HepG2 (cell line): ENCODE data around the gene GLRA3. TPM values are rescaled to one million over a fixed set of nuclear protein-coding genes. Genes with fewer than 3 reads are reported as not detected.

Source experiments
- ATAC-seq: fragments of 200-7000 bp; cut with Tn5 transposase; 3 replicates; pipeline ENCODE4 v1.9.1; 2020; ENCODE audit warnings: mild to moderate bottlenecking, moderate library complexity
- BruUV-seq: library from RNA; stranded (reverse); fragments of 400-500 nt; replicated peaks from 2 replicates; lab custom pipeline; 2021; lab: Mats Ljungman, UMichigan
- CTCF ChIA-PET: fragments of 300-600 bp; formaldehyde crosslinking; extraction: SDS; loops from one replicate; lab custom pipeline; 2021; ENCODE audit warnings: low total read pairs, inconsistent platforms, low intra/inter-chr PET ratio; lab: Yijun Ruan, JAX
- POLR2A ChIA-PET: fragments of 350-600 bp; sonication (Branson Sonifier 250); formaldehyde crosslinking; loops from one replicate; lab custom pipeline; 2020; ENCODE audit warnings: antibody characterized with exemption, inconsistent platforms; lab: Yijun Ruan, JAX
- DNase-seq: peaks from one replicate; pipeline ENCODE4 v3.0.0-alpha.2; 2015; ENCODE audit warnings: low spot score
- FAIRE-seq: peaks from 3 replicates; lab custom pipeline; 2011; peaks lifted over from hg19 to GRCh38; lab: Jason Lieb, UNC
- H2AFZ ChIP-seq: one replicate; pipeline ENCODE4 v1.6.1; 2011; ENCODE audit warnings: low read length, inconsistent platforms
- H3K27ac ChIP-seq: fragments of 300-600 bp; 3 replicates; pipeline ENCODE4 v1.8.0; 2011; ENCODE audit warnings: mixed run types, mild to moderate bottlenecking, mixed read lengths, low read length, inconsistent platforms; ENCODE audit not compliant: insufficient read depth; ENCODE audit errors: extremely low read length
- H3K27me3 ChIP-seq, 2 experiments: fragments of 200-600 bp in 1 of 2; 2 replicates in 1 of 2; 3 replicates in 1 of 2; pipeline versions ENCODE4 v1.6.0 to v1.8.0; 2011; ENCODE audit warnings: low read length in 2 of 2, mild to moderate bottlenecking in 2 of 2, moderate library complexity in 2 of 2, inconsistent platforms in 1 of 2; ENCODE audit not compliant: insufficient read depth in 2 of 2, control insufficient read depth in 1 of 2
- H3K36me3 ChIP-seq, 2 experiments: fragments of 200-600 bp in 1 of 2; replicated peaks in 1 of 2; 2 replicates in 1 of 2; 3 replicates in 1 of 2; pipeline versions ENCODE4 v1.5.1 to v1.8.0; 2011; ENCODE audit warnings: low read length in 2 of 2, inconsistent platforms in 1 of 2; ENCODE audit not compliant: insufficient read depth in 2 of 2, control insufficient read depth in 1 of 2
- H3K4me1 ChIP-seq: 2 replicates; pipeline ENCODE4 v1.5.1; 2012; ENCODE audit warnings: low read length, inconsistent platforms; ENCODE audit not compliant: insufficient read depth
- H3K4me2 ChIP-seq: 2 replicates; pipeline ENCODE4 v1.6.0; 2011; ENCODE audit warnings: low read depth, low read length, inconsistent platforms
- H3K4me3 ChIP-seq, 3 experiments: fragments of 200-600 bp in 1 of 3; sonication (generic), shearing (Covaris generic) in 1 of 3; replicated peaks in 1 of 3; 2 replicates each; pipeline ENCODE4 v1.5.1; 2011 to 2016; ENCODE audit warnings: low read length in 3 of 3, inconsistent platforms in 2 of 3, low read depth in 2 of 3, mild to moderate bottlenecking in 2 of 3, control low read depth in 1 of 3, mixed read lengths in 1 of 3; ENCODE audit not compliant: insufficient read depth in 1 of 3
- H3K79me2 ChIP-seq: one replicate; pipeline ENCODE4 v1.6.1; 2011; ENCODE audit warnings: low read length, inconsistent platforms; ENCODE audit not compliant: insufficient read depth
- H3K9ac ChIP-seq: 2 replicates; pipeline ENCODE4 v1.6.0; 2011; ENCODE audit warnings: mild to moderate bottlenecking, low read depth, low read length, inconsistent platforms; ENCODE audit not compliant: insufficient read depth
- H3K9me3 ChIP-seq: 2 replicates; pipeline ENCODE4 v1.5.1; 2012; ENCODE audit warnings: mild to moderate bottlenecking, low read length
- H4K20me1 ChIP-seq: 2 replicates; pipeline ENCODE4 v1.6.0; 2011; ENCODE audit warnings: inconsistent platforms, mild to moderate bottlenecking, low read length, moderate library complexity; ENCODE audit not compliant: insufficient read depth
- ARHGAP35 ChIP-seq: sonication (generic); formaldehyde crosslinking; IDR thresholded peaks from 2 replicates; pipeline ENCODE4 v1.9.0; 2022; ENCODE audit warnings: mild to moderate bottlenecking, inconsistent platforms, moderate library complexity, missing genetic modification reagents, borderline replicate concordance
- CEBPB ChIP-seq: IDR thresholded peaks from 2 replicates; pipeline ENCODE4 v1.6.1; 2011; ENCODE audit warnings: low read depth, low read length, improper control_type of control experiment, borderline replicate concordance
- ETV6 ChIP-seq: sonication (generic); formaldehyde crosslinking; conservative IDR thresholded peaks from 2 replicates; pipeline ENCODE4 v1.4.0; 2020; ENCODE audit warnings: missing genetic modification reagents
- IRF2 ChIP-seq: IDR thresholded peaks from 2 replicates; pipeline ENCODE4 v1.6.1; 2018; ENCODE audit warnings: missing genetic modification reagents, missing compliant biosample characterization
- MTF1 ChIP-seq: sonication (generic); formaldehyde crosslinking; IDR thresholded peaks from 2 replicates; pipeline ENCODE4 v1.5.0; 2020; ENCODE audit warnings: missing genetic modification reagents
- MTF2 ChIP-seq: sonication (generic); formaldehyde crosslinking; IDR thresholded peaks from 2 replicates; pipeline ENCODE4 v1.5.0; 2020; ENCODE audit warnings: missing genetic modification reagents, borderline replicate concordance
- POLR2G ChIP-seq: fragments of 200-400 bp; formaldehyde crosslinking; IDR thresholded peaks from 2 replicates; pipeline ENCODE4 v1.6.1; 2018; ENCODE audit warnings: mild to moderate bottlenecking, low read depth, low read length, moderate library complexity
- SCMH1 ChIP-seq: sonication (generic); formaldehyde crosslinking; IDR thresholded peaks from 2 replicates; pipeline ENCODE4 v1.9.0; 2021; ENCODE audit warnings: missing genetic modification reagents, mild to moderate bottlenecking, borderline replicate concordance
- ZKSCAN5 ChIP-seq: sonication (generic); formaldehyde crosslinking; IDR thresholded peaks from 2 replicates; pipeline ENCODE4 v1.5.1; 2020; ENCODE audit warnings: mild to moderate bottlenecking, missing genetic modification reagents
- ZMYM3 ChIP-seq: sonication (generic); formaldehyde crosslinking; IDR thresholded peaks from 2 replicates; pipeline ENCODE4 v1.5.1; 2020; ENCODE audit warnings: mild to moderate bottlenecking, missing genetic modification reagents
- ZNF354B ChIP-seq: sonication (generic); formaldehyde crosslinking; IDR thresholded peaks from 2 replicates; pipeline ENCODE4 v1.8.0; 2022; ENCODE audit warnings: mild to moderate bottlenecking, missing genetic modification reagents
- ZNF547 ChIP-seq: sonication (generic); formaldehyde crosslinking; IDR thresholded peaks from 2 replicates; pipeline ENCODE4 v1.5.1; 2020; ENCODE audit warnings: mild to moderate bottlenecking, missing genetic modification reagents
- ZNF589 ChIP-seq: sonication (generic); formaldehyde crosslinking; conservative IDR thresholded peaks from 2 replicates; pipeline ENCODE4 v1.8.0; 2022; ENCODE audit warnings: mild to moderate bottlenecking, moderate library complexity, missing genetic modification reagents
- ZNF83 ChIP-seq: sonication (generic); formaldehyde crosslinking; IDR thresholded peaks from 2 replicates; pipeline ENCODE4 v1.4.0; 2020; ENCODE audit warnings: missing genetic modification reagents, mild to moderate bottlenecking, borderline replicate concordance
- WGBS: methylation state at CpG from one replicate; pipeline ENCODE4 v1.1.6; 2017; ENCODE audit warnings: low lambda C conversion rate; 5-methylcytosine and 5-hydroxymethylcytosine counted together
- in situ Hi-C: cut with HindIII; loops from 2 replicates; pipeline ENCODE4 v1.10.0; 2017; ENCODE audit warnings: low pct_unique_long_range_greater_than_20kb; ENCODE audit not compliant: extremely low pct_ligation_motif_present
- intact Hi-C: fragments of 100-400 bp; cut with micrococcal nuclease; formaldehyde crosslinking; loops from one replicate; pipeline ENCODE4 v1.10.0; 2022; ENCODE audit not compliant: unreplicated experiment
- polyA plus RNA-seq, 8 experiments: library from polyadenylated mRNA; depleted of rRNA in 3 of 8; stranded (reverse) in 7 of 8; unstranded in 1 of 8; fragments of >200 nt; fragmentation: Illumina TruSeq in 4 of 8; extraction: Trizol in 4 of 8; gene quantifications; 2 replicates each; pipeline versions ENCODE4 v1.2.1 to v1.2.3, GENCODE V29; 2011 to 2016; ENCODE audit warnings: low read depth in 4 of 8, missing spikeins in 1 of 8, mixed read lengths in 1 of 8; ENCODE audit not compliant: insufficient read depth in 1 of 8
- total RNA-seq, 5 experiments: library from RNA; depleted of rRNA; stranded (reverse); fragments of >200 nt; fragmentation: Illumina TruSeq; extraction: Trizol; gene quantifications; 2 replicates each; pipeline ENCODE4 v1.2.3, GENCODE V29; 2016; ENCODE audit warnings: low read depth in 1 of 5
- TF ChIP-seq, protein P1 (sequence below): IDR thresholded peaks from 2 replicates; pipeline ENCODE4 v1.6.1; 2016; ENCODE audit warnings: missing genetic modification reagents, missing compliant biosample characterization

GLRA3 gene
- total and polyA plus RNA-seq, 2 of the 13 experiments (the other 11 are each of a cell fraction or from before 2014, with no cell fraction given) = not detected

DNA sequence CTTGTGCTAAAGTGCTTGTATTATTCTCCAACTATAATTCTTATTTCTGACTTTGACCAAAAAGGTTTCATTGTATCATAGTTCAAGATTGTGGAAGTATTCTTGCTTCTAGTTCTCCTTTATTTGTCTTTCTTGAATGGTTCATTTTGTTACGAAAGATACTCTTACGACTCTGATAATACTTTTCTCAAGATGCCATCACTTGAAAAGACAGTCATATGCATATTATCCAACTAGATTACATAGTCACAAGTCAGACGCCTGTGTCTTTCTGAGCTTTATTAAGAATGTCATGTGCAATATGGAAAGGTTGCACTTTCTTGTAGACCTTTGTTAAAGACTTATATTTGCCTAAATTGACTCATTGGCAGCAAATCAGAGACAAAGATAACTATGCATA is 235.3 kb downstream of the GLRA3 start:
- Histone ChIP-seq H2AFZ (no peak overlapping the region), H3K27ac (no peak overlapping the region), H3K79me2 (no peaks in the 10 kb centered on the region), H3K4me3 (no peak overlapping the region), H3K4me2 (no peak overlapping the region), H3K27me3 (no peaks in the 10 kb centered on the region), H3K9ac (no peak overlapping the region), H3K36me3 (no peaks in the 10 kb centered on the region), H4K20me1 (no peaks in the 10 kb centered on the region), H3K9me3 (no peaks in the 10 kb centered on the region), H3K4me1 (no peaks in the 10 kb centered on the region)
- ChIA-PET POLR2A (no interaction called here), CTCF (no interaction called here)
- BruUV-seq = no TSS peak
- FAIRE-seq (no peak), DNase-seq (no peak), ATAC-seq (no peak)
- in situ Hi-C loops (no loop called here), intact Hi-C loops (no loop called here)
- no peak for TF ChIP-seq MTF1
- TF ChIP-seq, protein P1, sequence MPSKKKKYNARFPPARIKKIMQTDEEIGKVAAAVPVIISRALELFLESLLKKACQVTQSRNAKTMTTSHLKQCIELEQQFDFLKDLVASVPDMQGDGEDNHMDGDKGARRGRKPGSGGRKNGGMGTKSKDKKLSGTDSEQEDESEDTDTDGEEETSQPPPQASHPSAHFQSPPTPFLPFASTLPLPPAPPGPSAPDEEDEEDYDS = no peak
- no peak for TF ChIP-seq IRF2
- no peak for TF ChIP-seq ZNF589
- TF ChIP-seq ZNF547 (CRISPR knock-in tag) = no peak
- TF ChIP-seq CEBPB = no peak
- TF ChIP-seq ZKSCAN5 = no peak
- 5% methylated on average over 3 of the region's 3 CpGs for WGBS

DNA sequence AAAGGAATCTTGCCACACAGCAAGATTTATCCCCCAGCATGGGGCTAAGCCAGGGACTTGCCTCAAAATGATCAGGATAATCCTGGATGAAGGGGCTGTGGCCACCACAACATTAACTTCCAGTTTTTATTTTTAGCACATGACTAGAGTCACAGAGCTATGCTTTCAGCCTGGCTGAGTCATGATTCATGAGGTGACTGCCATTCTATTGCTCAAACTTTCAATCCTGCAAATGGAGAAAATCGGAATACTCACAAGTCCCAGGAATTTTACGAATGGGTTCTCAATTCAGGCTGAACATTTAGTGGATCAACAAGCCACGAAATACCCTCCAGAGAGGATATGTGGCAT is 236.1 kb downstream of the GLRA3 start:
- no peak overlapping the region for H3K27ac ChIP-seq
- ChIA-PET CTCF (no interaction called here), POLR2A (no interaction called here)
- no peaks in the 10 kb centered on the region for H3K79me2 ChIP-seq
- H4K20me1 ChIP-seq = no peaks in the 10 kb centered on the region
- H3K36me3 ChIP-seq = no peaks in the 10 kb centered on the region
- BruUV-seq = no TSS peak
- FAIRE-seq (no peak), DNase-seq (no peak), ATAC-seq (no peak)
- no peak overlapping the region for H3K4me3 ChIP-seq
- no peak for TF ChIP-seq ZNF83 (CRISPR knock-in tag)
- TF ChIP-seq ETV6 (CRISPR knock-in tag) = no peak
- no peak for TF ChIP-seq ZNF354B
- TF ChIP-seq ZMYM3 (CRISPR knock-in tag) = no peak
- no peak for TF ChIP-seq MTF2 (CRISPR knock-in tag)
- TF ChIP-seq POLR2G = no peak
- no peak for TF ChIP-seq SCMH1 (CRISPR knock-in tag)
- TF ChIP-seq ARHGAP35 (CRISPR knock-in tag) = no peak
- H3K4me2 ChIP-seq = no peak overlapping the region
- intact Hi-C loops = no loop called here
- no peaks in the 10 kb centered on the region for H3K4me1 ChIP-seq
- H3K27me3 ChIP-seq = no peaks in the 10 kb centered on the region
- in situ Hi-C loops = no loop called here
- H2AFZ ChIP-seq = no peak overlapping the region
- 0% methylated on average over 3 of the region's 3 CpGs for WGBS
- no peaks in the 10 kb centered on the region for H3K9me3 ChIP-seq
- H3K9ac ChIP-seq = no peak overlapping the region
